NCI-H2227 treated with DMSO at 0.1 percent for 48 hours (cell line): Measurements from ENCODE around the gene IRS1.

Experiments used
- DNase-seq: peaks from one replicate; lab custom pipeline; 2025; lab: John Stamatoyannopoulos, UW

Gene IRS1

DNA sequence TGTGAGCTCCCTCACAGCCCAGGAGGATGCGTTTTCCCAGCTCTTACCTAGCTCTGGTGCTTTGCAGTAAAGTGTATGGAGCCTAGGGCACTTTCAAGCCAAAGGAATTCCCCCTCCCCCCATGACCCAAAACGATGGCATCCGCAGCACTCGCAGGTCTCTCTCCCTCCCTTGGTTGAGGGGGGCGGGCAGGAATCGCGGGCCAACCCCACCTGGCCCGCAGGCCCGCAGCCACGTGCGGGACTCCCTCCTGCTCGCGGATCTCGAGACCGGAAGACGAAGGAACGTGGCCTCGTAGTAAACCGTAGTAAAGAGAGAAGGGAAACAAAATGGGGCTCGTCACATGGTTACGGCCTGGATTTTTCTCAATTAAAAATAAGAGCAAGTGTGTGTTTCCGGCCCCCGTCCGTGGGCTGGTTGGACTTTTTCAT is 8.5 kb downstream of the IRS1 start:
- peak; percentile 86 for DNase-seq

DNA sequence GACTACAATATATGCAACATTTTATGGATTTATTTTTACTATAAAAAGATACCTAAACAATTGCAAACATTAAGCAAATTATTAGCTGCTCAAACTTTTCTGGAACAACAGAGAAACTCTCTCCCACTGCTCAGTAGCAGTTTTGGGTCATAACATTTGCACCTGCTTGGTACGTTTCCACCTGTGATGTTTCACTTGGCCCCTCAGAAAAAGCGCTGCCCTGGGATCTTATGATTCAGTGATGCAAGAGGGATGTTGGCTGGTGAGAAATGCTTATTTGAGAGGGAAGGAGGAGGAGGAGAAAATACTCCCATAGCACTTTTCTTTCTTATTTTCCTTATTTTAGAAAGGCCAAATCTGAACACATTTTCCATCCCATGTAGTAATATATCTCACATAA is 9.2 kb downstream of the IRS1 start:
- DNase-seq, result no peak

DNA sequence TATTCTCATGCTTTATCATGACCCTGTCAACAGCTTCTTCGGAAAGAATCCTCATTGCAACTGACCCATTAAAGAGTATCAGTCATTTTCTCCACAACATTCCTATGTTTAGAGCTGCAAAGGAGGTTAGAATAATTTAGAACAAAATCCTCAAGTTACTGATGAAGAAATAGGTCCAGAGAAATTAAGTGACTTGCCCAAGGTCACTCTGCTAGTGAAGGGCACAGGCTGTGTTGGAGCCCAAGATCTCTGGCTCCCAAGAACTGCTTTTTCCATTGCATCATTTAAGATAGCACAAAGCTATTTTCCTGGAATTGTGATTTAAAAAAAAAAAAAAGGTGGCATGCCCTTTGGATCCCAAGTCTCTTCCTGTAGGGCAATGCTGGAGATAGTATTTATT is 9.6 kb downstream of the IRS1 start:
- DNase-seq, result no peak

DNA sequence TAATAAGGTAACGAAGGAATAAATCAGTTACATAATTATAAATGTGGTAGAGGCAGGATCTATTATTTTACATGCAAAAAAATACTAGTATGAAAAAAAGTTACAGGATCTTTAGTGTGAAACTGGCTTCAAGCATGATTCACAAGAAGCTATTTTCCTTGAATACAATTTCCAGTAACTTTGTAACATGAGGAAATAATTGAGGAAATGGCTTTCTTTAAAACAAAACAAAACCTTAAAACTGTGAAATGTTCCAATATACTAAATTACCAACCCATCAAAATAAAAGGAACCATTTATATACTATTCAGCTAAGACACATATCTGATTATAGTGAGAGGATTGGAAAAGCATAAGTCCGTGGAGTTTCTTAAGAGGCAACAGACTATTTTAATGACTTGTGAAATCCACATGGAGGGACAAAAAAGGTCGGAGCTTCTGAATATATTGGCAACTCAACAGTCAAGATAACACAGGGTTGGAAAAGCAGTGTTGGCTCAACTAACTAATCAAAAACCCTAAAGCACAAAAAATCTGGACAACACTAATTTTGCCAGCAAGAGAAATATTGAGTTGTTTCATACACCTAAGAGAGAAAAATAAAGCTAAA is 10.6 kb downstream of the IRS1 start:
- DNase-seq, result no peak

DNA sequence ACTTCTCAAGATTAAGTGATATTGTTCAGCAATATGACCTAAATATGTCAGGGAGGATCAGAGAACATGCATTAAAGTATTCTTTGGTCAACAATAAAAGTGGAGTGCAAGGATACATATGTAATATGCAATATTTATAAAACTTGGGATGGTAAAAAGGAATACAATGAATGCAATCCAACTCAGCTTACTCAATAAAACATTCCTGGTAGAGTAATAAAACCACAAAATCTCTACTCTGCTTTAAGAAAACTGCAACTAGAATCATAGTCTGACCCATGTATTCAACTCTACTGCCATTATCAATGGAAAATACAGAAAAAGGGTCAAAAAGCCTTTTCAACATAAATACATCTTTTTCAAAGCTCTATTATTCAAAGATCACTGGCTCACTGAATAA is 11.6 kb downstream of the IRS1 start:
- DNase-seq, result no peak

DNA sequence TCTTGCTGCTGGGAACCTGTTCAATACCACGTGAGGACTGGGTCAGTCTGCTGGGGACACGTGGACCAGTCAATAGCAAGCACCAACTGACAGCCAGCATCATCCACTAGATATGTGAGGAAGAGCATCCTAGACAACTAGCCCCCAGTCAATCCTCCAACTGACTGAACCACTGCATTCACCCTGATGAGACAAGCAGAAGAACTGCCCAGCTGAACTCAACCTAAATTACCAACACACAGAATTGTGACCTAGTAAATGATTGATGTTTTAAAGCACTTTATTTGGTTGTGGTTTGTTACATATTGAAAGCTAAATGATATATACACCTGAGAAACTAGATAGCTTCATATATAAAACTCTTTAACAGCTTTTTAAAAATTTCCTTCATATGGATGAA is 15.7 kb downstream of the IRS1 start:
- DNase-seq, result no peak

DNA sequence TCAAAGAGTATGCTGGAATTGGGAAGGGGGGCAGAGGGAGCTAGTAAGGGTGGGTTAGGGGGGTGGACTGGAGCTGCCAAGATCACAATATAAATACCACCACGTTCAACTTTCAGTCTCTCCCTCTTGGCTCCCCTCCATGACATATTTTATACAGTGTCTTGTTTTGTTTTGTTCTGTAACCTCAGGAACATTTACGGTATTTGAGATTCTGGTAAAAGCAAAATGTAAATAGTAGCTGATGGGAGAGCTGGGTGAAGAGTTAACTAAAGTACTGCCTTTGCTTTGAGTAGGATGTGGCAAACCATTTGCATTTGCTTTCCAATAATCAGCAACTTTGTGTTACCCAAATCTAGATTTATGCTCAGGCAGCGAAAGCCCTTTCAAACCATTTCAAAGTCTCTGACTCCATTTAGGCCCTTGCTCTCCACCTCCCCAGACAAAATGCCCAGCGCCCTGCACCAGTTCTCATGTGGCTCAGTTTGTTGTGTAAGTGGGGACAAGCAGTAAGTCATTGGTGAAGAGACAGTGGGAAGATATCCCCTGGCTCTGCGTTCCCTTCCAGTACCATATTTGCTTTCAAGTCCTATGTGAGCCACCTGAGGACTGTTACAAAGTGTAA is 17.4 kb downstream of the IRS1 start:
- no peak for DNase-seq

DNA sequence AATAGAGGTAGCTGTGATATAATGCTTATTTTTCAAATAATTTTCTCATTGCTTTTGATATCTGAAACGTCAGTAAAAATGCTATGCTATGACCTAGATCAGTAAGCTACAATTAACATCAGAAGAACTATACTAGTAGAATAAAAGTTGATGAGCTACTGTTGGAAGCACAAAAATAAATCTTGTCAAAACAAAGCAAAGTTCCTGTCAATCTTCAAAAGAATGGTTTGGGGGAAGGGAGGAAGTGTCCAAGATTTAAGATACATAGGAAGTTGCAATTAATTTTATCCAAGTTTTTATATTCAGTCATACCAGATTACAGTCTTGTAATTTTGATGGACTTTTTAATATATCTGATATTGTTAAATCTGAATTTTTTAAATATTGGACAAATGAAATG is 19.2 kb downstream of the IRS1 start:
- no peak for DNase-seq

DNA sequence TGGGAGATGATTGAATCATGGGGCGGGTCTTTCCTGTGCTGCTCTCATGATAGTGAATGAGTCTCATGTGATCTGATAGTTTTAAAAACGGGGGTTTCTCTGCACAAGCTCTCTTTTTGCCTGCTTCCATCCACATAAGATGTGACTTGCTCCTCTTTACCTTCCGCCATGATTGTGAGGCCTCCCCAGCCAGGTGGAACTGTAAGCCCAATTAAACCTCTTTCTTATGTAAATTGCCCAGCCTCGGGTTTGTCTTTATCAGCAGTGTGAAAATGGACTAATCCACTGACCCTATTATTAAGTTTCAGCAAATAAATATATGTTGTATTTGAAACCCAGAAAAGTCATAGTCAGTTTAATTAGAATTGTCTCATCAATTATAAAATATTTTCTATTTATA is 22.0 kb downstream of the IRS1 start:
- no peak for DNase-seq

DNA sequence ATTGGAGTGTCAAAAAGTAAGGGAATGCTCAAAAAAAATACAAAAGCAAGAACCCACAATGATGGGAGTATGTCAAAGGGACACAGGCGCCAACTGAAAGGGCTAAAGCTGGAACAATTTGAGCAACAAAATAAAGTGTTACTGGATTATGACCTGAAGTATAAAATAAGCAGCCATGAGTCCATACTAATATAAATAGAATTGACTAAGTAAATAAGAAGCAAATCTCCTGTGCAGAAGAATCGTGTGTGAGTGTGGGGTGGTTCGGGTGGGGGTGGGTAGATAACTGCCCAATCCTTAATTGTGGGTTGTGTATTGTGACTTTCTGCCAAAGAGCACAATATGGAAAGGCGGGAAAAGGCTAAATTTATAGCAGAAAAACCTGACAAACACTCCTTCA is 23.5 kb downstream of the IRS1 start:
- no peak for DNase-seq

DNA sequence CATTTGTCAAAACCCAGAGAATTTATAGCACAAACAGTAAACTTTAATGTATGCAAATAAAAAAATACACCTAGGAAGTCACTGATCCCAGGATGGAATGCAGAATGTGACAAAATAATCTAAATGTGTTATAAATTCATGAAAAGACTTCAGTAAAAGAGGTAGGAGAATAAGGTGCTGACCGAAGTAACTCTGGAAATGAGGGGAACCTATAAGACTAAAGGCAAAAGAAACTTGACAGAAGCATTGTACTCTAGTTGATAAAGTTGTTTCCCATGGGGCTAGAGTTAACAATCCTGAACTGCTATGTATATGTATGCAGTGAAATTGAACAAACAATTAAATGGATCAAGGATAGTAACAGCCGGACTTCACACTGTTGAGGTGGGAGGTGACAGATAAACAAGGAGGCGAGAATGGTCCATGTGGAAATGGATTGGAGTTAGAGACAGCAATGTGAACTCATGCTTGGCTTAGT is 24.5 kb downstream of the IRS1 start:
- DNase-seq, result no peak

DNA sequence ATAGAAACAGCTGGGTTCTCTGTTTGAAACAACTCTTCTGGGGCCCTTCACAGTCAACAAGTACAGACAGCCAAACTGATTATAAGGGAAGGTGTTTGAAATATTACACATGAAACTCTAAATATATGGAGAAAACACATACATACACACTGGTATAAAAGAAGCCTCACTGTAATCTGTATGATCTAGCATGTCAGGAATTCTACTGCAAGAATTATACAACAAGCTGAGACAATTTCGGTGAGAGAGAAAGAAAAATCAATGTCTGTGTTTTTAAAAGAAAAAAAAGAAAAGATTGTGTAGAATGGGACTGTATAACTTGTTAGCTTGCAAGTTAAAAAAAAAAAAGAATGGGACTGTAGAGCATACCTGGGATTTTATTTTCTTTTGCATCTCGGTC is 26.3 kb downstream of the IRS1 start:
- DNase-seq, result no peak

DNA sequence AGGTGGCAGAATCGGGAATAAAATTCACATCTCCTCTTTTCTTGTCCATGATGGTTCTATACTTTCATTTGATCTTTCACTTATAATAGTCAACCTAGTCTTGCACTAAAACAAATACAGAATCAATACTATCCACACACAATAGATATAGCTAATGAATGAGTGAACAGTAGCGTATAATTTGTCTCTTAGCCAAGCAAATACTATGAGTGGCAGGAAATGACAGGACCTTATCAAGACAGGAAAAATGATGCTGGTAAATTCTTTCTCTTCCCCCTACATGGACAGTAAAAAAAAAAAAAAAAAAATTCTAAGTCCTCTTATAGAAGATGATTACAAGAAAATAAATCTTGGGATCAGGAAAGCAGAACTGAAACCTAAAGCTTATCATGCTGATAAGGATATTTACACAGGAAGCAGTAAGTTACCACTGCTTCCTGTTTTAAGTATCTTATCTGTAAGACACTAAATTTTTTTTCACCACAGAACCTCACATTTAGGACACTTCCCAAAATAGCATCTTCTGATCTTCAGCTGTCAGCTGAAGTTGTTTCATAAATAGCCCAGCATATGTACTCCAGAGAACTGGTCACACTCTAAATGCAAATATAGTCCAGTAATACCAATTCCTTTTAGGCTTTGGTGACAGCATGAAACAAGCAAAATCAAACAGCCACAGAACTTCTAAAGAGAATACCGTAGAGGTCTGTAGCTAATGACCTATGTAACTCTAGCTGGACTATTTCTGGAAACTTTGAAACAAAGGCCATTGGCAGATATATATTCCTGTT is 27.0 kb downstream of the IRS1 start:
- DNase-seq, result no peak

DNA sequence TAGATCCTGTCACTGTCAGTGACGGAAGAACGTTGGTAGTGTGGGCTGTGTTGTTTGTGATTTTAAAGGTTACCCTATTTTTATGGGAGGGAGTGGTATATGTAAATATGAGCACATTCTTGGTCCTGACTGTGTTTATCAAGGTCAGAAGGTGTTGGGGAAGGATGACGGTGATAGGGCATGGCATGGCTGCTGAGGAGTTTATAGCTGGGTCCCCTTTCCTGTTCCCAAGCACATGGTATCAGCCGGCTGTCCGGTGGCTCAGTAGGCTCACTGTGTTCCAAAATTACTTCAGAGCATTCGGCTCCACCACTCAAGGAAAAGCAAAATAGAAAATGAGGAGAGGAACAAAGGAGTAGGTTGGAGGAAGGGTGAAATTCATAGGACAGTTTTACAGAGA is 28.6 kb downstream of the IRS1 start:
- no peak for DNase-seq

DNA sequence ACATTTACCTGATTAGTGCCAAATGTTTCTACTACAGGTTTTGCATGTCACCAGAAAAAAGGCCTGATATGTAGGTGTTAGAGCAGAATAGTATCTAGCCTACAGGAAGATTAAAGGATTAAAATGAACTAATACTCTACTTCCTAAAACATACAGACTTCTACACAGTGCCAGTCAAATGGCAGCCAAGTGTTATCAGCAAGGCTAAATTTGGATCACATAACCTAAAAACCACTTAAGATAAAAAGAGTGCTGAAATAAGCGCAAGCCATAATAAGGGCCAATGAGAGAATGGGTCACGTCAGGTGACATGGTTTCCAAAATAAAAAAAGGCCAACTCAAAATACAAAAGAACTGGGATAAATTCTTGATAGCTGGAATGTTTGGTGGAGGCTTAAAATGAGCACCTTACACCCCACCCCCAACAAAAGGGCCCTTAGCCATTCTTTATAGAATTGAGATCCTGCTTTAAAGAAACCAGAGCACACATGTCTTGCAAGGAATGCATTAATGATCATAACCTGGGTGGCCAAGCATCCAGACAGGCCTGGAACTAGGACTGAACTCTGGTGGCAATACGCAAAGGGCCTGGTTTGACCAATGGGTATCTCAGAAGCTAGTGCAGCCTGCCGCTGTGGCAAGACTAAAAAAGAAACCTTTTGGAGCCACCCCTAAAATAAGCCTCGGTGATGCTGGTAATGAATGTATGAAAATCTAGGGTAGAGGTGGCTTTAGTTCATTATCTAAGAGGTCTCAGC is 32.4 kb downstream of the IRS1 start:
- no peak for DNase-seq

DNA sequence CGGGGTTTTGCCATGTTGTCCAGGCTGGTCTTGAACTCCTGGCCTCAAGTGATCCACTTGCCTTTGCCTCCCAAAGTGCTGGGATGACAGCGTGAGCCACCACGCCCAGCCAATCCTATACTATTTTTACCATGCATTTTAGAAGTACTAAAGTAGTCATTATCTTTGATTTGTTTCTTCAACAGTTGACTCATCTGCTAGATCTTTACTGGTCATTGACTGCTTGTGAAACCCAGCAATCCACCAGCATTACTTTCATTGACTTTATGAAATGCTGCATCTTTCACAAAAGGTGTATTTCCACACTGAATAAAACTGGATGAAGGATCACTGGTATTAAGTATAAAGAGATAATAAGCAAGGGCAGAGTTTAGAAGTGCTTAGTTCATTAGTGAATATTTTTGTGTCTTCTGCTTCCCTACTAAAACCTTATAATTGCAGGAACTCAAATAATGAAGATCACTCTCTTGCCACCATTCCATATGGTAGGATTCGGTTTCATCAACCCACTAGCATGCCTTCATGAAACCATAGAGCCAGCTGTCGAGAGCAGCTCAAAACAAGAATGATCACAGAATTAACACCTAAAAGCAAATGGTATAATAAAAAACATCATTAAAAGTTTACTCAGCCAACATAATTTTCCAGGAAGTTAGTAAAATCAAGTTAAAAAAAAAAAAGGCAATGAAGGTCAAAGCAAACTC is 33.1 kb downstream of the IRS1 start:
- no peak for DNase-seq

DNA sequence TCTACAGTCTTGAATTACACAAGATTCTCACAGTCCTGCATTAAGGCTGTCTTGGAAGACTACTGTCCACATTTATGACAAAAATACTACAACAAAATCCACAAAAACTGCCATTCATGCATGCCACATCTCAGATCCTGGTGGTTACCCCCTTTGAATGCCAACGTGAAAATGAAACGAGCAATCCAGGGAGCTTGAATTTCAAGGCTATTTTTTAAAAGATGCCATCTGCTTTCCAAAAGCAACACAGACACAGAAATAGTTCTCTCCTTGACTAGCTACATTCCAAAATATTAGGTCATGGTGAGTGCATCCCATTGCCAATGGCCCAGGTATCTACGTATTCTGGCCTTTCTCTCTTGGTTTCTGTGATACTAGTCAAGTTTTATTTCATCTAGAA is 36.3 kb downstream of the IRS1 start:
- no peak for DNase-seq

DNA sequence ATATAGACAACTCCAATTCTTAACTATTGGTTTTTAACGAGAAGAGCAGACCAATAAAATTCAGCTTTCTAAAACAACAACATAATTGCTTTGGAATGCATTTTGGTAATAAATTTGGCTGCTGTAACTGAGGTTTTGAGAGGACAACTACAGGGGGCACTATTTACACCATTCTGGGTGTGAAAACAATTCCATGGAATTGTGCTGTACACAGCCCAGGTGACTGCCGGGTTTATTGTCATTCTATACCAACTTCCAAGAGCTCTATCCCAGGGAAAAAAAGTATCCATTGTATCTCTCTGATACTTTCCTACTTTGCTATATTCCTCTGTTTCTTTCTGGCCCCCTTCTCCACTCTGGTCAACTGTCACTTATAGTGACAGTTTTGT is 38.4 kb downstream of the IRS1 start:
- DNase-seq, result no peak

DNA sequence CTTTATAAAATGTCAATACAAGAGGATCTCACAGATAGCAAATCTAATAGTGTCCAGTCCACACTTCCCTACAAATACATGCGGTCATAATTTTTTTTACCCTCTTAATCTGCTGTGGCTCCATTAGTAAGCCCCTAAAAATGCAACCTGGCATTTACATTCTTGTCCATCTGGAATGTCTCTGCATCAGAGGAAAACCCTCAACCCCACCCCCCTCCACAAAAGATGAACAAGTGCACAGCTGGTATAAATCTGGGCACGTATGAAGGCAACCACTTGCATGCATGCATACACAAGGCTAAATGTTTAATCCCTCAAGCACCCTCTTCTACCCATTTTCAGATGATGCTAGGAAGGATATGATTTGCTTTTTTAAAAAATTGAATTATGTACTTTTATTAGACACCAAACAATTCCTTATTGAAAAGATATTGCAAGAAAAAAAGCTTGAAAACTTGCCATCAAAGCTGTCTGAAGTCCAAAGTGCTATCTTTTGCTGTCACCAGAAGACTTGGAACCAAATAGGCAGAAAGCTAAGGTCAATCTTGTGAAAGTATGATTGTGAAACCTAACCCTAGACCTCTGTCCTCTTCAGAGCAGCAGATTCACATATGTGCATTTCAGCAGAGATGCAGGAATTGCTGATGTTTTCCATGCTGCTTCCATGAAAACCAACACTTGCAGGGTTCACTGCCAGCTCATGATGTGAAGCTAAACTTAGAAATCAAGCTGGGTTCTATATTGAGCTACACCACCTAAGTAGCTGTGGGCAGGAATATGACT is 39.0 kb downstream of the IRS1 start:
- DNase-seq, result no peak

DNA sequence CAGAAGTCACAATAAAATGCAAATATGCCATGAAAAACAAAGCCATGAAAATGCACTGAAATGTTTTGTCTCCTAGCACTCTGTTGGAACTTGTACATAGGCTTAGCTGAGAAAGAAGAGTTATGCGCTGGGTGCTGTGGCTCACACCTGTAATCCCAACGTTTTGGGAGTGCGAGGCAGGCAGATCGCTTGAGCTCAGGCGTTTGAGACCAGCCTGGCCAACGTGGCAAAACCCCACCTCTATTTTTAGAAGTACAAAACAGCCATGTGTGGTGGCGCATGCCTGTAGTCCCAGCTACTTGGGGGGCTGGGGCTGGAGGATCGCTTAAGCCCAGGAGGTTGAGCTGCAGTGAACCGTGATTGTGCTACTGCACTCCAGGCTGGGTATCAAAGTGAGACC is 39.9 kb downstream of the IRS1 start:
- no peak for DNase-seq

DNA sequence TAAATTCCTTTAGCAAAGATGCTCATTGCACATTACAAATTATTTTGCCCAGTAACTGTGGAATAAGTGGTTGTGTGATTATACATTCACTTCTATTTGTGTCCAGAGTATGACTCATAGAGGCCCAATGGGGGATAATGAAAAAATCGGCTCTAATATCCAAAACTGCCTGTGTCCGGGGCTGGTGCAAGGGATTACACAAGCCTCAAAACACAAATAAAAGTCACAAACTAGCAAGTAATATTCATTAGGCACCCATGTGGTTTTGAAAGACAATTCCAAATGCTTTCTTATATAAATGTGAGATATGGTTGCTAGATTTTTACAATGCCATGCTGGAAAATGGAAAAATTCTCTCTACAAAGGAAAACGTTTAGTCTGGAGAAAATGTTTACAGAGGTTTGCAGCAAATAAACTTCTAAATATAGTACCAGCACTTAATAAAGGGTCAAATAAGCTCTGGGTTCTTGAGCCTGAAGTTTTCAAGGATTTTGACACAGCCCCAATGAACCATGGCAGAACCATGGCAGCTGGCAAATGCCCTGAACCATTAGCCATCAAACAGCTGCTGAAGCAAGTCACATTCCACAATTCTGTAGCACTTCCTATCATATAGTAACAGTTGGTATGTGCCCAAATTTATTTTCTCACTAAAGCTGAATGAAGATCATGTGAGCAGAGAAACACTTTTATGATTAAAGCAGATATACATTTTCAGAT is 40.5 kb downstream of the IRS1 start:
- no peak for DNase-seq
